WTC11 (cell line): ENCODE measurements around the gene CDC42EP4. TPM values are rescaled to one million over a fixed set of nuclear protein-coding genes. Genes with fewer than 3 reads are reported as not detected.

Experiments
- ATAC-seq: fragments of 200-7000 bp; cut with Tn5 transposase; 2 replicates; pipeline ENCODE4 v1.10.0; 2021; ENCODE audit warnings: mild to moderate bottlenecking, moderate library complexity
- CTCF ChIA-PET: fragments of 300-600 bp; sonication (Branson Sonifier 250); formaldehyde crosslinking; loops from one replicate; lab custom pipeline; 2021; ENCODE audit warnings: antibody characterized with exemption; lab: Charles Lee
- POLR2A ChIA-PET: fragments of 350-600 bp; sonication (Branson Sonifier 250); formaldehyde crosslinking; loops from one replicate; lab custom pipeline; 2021; ENCODE audit warnings: antibody characterized with exemption; lab: Charles Lee
- DNase-seq: peaks from one replicate; pipeline ENCODE4 v3.0.0; 2021; ENCODE audit warnings: low spot score
- H3K27ac Mint-ChIP-seq: 2 replicates; pipeline ENCODE4 v1.8.0; 2021; ENCODE audit warnings: mixed read lengths
- H3K27me3 Mint-ChIP-seq: 2 replicates; pipeline ENCODE4 v1.8.0; 2021; ENCODE audit warnings: low read depth, mild to moderate bottlenecking, moderate library complexity, mixed read lengths
- H3K36me3 Mint-ChIP-seq: 2 replicates; pipeline ENCODE4 v1.8.0; 2021; ENCODE audit warnings: mixed read lengths
- H3K4me1 Mint-ChIP-seq: 2 replicates; pipeline ENCODE4 v1.8.0; 2022; ENCODE audit warnings: mixed read lengths
- H3K4me3 Mint-ChIP-seq: 2 replicates; pipeline ENCODE4 v1.8.0; 2021; ENCODE audit warnings: mild to moderate bottlenecking, moderate library complexity, mixed read lengths
- H3K9me3 Mint-ChIP-seq: 2 replicates; pipeline ENCODE4 v1.8.0; 2021; ENCODE audit warnings: mixed read lengths
- AR ChIP-seq: fragments of 250-450 bp; sonication (Bioruptor Pico); IDR thresholded peaks from 2 replicates; pipeline ENCODE4 v1.9.0; 2021; ENCODE audit warnings: mild to moderate bottlenecking
- ARID4B ChIP-seq: sonication (generic); formaldehyde crosslinking; IDR thresholded peaks from 2 replicates; pipeline ENCODE4 v1.8.0; 2023; ENCODE audit warnings: missing genetic modification reagents, mild to moderate bottlenecking, borderline replicate concordance
- CDX4 ChIP-seq: fragments of 250-450 bp; sonication (Bioruptor Pico); IDR thresholded peaks from 2 replicates; pipeline ENCODE4 v1.9.0; 2021; ENCODE audit warnings: moderate library complexity, mild to moderate bottlenecking, inconsistent platforms, borderline replicate concordance
- E2F5 ChIP-seq: sonication (generic); formaldehyde crosslinking; IDR thresholded peaks from 2 replicates; pipeline ENCODE4 v1.8.1; 2022; ENCODE audit warnings: mild to moderate bottlenecking, moderate library complexity, missing genetic modification reagents
- EMX1 ChIP-seq: fragments of 250-450 bp; sonication (Bioruptor Pico); IDR thresholded peaks from 2 replicates; pipeline ENCODE4 v1.8.0; 2021; ENCODE audit warnings: mild to moderate bottlenecking
- ESRRA ChIP-seq: sonication (generic); formaldehyde crosslinking; IDR thresholded peaks from 2 replicates; pipeline ENCODE4 v1.8.1; 2022; ENCODE audit warnings: mild to moderate bottlenecking, missing genetic modification reagents, borderline replicate concordance
- GTF2I ChIP-seq: fragments of 250-450 bp; sonication (Bioruptor Pico); conservative IDR thresholded peaks from 2 replicates; pipeline ENCODE4 v1.4.0; 2021; ENCODE audit warnings: mild to moderate bottlenecking
- HMGA2 ChIP-seq: fragments of 250-450 bp; sonication (Bioruptor Pico); IDR thresholded peaks from 2 replicates; pipeline ENCODE4 v1.4.0; 2021; ENCODE audit warnings: mild to moderate bottlenecking, moderate library complexity
- JUN ChIP-seq: sonication (generic); formaldehyde crosslinking; IDR thresholded peaks from 2 replicates; pipeline ENCODE4 v1.8.0; 2023; ENCODE audit warnings: mild to moderate bottlenecking, missing genetic modification reagents
- PREB ChIP-seq: sonication (generic); formaldehyde crosslinking; IDR thresholded peaks from 2 replicates; pipeline ENCODE4 v1.8.1; 2022; ENCODE audit warnings: mild to moderate bottlenecking, missing genetic modification reagents, moderate library complexity, borderline replicate concordance
- SOX15 ChIP-seq: fragments of 250-450 bp; sonication (Bioruptor Pico); IDR thresholded peaks from 2 replicates; pipeline ENCODE4 v1.9.0; 2021; ENCODE audit warnings: mild to moderate bottlenecking
- ZNF219 ChIP-seq: sonication (generic); formaldehyde crosslinking; IDR thresholded peaks from 2 replicates; pipeline ENCODE4 v1.8.0; 2023; ENCODE audit warnings: missing genetic modification reagents, mild to moderate bottlenecking, borderline replicate concordance
- total RNA-seq: library from RNA; stranded (reverse); gene quantifications from 3 replicates; pipeline ENCODE4 v1.2.3, GENCODE V29; 2021
- TF ChIP-seq, protein P1 (sequence below): fragments of 250-450 bp; sonication (Bioruptor Pico); IDR thresholded peaks from 2 replicates; pipeline ENCODE4 v1.9.0; 2021; ENCODE audit warnings: mild to moderate bottlenecking, borderline replicate concordance

Gene CDC42EP4
- total RNA-seq, 1 experiment from 2014 or later: 18.8 TPM

DNA sequence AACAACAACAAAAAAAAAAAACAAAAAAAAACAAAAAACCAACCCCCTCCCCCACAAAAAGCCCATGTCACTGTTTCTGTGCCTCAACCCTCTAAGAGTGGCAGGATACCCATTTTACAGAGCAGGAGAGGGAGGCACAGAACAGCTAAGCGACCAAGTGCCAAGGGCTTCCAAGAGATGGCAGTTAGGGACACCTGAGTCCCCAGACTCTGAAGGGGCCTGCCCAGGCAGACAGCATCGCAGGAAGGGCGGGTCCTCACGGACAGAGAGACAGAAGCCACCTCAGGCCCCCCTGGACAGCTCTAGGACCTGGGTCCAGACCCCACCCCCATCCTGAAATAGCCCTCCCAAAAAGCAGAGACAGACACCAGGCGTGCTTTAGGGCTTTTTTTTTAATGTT is 28.6 kb downstream of the CDC42EP4 start (continued):
- TF ChIP-seq, protein P1, sequence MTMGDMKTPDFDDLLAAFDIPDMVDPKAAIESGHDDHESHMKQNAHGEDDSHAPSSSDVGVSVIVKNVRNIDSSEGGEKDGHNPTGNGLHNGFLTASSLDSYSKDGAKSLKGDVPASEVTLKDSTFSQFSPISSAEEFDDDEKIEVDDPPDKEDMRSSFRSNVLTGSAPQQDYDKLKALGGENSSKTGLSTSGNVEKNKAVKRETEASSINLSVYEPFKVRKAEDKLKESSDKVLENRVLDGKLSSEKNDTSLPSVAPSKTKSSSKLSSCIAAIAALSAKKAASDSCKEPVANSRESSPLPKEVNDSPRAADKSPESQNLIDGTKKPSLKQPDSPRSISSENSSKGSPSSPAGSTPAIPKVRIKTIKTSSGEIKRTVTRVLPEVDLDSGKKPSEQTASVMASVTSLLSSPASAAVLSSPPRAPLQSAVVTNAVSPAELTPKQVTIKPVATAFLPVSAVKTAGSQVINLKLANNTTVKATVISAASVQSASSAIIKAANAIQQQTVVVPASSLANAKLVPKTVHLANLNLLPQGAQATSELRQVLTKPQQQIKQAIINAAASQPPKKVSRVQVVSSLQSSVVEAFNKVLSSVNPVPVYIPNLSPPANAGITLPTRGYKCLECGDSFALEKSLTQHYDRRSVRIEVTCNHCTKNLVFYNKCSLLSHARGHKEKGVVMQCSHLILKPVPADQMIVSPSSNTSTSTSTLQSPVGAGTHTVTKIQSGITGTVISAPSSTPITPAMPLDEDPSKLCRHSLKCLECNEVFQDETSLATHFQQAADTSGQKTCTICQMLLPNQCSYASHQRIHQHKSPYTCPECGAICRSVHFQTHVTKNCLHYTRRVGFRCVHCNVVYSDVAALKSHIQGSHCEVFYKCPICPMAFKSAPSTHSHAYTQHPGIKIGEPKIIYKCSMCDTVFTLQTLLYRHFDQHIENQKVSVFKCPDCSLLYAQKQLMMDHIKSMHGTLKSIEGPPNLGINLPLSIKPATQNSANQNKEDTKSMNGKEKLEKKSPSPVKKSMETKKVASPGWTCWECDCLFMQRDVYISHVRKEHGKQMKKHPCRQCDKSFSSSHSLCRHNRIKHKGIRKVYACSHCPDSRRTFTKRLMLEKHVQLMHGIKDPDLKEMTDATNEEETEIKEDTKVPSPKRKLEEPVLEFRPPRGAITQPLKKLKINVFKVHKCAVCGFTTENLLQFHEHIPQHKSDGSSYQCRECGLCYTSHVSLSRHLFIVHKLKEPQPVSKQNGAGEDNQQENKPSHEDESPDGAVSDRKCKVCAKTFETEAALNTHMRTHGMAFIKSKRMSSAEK: no peak
- TF ChIP-seq ARID4B: no peak
- no peak for TF ChIP-seq CDX4 (CRISPR knock-in tag)
- TF ChIP-seq JUN: no peak
- no peak for TF ChIP-seq SOX15

DNA sequence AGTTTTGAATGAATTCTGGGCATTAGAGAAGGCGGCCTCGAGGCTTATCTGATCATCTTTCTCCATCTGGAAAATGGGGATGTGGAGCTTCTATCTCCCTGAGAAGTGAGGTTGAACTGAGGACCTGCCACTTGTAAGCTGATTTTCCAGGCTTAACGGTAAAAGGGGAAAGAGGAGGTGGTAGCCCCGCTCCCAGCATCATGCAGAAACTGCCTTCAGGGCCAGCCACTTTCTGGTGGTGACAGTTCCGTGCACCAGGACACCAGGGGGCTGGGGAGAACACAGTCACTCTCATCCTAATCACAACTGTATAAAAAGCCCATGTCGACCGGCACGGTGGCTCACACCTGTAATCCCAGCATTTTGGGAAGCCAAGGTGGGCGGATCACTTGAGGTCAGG is 29.2 kb downstream of the CDC42EP4 start:
- no peak overlapping the region for H3K27ac Mint-ChIP-seq
- no peak overlapping the region for H3K4me3 Mint-ChIP-seq
- H3K36me3 Mint-ChIP-seq: peaks cover 2% of the 10 kb centered on the region; the same call in 1 of the 2 replicates
- no peak for DNase-seq
- H3K9me3 Mint-ChIP-seq: no peaks in the 10 kb centered on the region
- TF ChIP-seq PREB (CRISPR knock-in tag) (no peak), ESRRA (CRISPR knock-in tag) (no peak), EMX1 (CRISPR knock-in tag) (no peak), E2F5 (CRISPR knock-in tag) (no peak), AR (CRISPR knock-in tag) (no peak), HMGA2 (CRISPR knock-in tag) (no peak), ZNF219 (CRISPR knock-in tag) (no peak), GTF2I (CRISPR knock-in tag) (no peak)
- H3K27me3 Mint-ChIP-seq: no peaks in the 10 kb centered on the region
- H3K4me1 Mint-ChIP-seq: peaks cover 25% of the 10 kb centered on the region
- ATAC-seq: no peak
- CTCF ChIA-PET: interaction anchor here (1.2 to 2.4 kb wide), 3 partner anchors 29 to 87 kb away, joined by 3 to 8 read pairs (median 4); partner anchors contain the start of gene CDC42EP4
- POLR2A ChIA-PET: no interaction called here
